WTC11 (cell line): Measurements from ENCODE around the gene PEAK3. TPM values are rescaled to one million over a fixed set of nuclear protein-coding genes. Genes with fewer than 3 reads are reported as not detected.

ENCODE experiments used
- ATAC-seq: fragments of 200-7000 bp; cut with Tn5 transposase; 2 replicates; pipeline ENCODE4 v1.10.0; 2021; ENCODE audit warnings: mild to moderate bottlenecking, moderate library complexity
- CTCF ChIA-PET: fragments of 300-600 bp; sonication (Branson Sonifier 250); formaldehyde crosslinking; loops from one replicate; lab custom pipeline; 2021; ENCODE audit warnings: antibody characterized with exemption; lab: Charles Lee
- POLR2A ChIA-PET: fragments of 350-600 bp; sonication (Branson Sonifier 250); formaldehyde crosslinking; loops from one replicate; lab custom pipeline; 2021; ENCODE audit warnings: antibody characterized with exemption; lab: Charles Lee
- DNase-seq: peaks from one replicate; pipeline ENCODE4 v3.0.0; 2021; ENCODE audit warnings: low spot score
- H3K27ac Mint-ChIP-seq: 2 replicates; pipeline ENCODE4 v1.8.0; 2021; ENCODE audit warnings: mixed read lengths
- H3K27me3 Mint-ChIP-seq: 2 replicates; pipeline ENCODE4 v1.8.0; 2021; ENCODE audit warnings: low read depth, mild to moderate bottlenecking, moderate library complexity, mixed read lengths
- H3K36me3 Mint-ChIP-seq: 2 replicates; pipeline ENCODE4 v1.8.0; 2021; ENCODE audit warnings: mixed read lengths
- H3K4me1 Mint-ChIP-seq: 2 replicates; pipeline ENCODE4 v1.8.0; 2022; ENCODE audit warnings: mixed read lengths
- H3K4me3 Mint-ChIP-seq: 2 replicates; pipeline ENCODE4 v1.8.0; 2021; ENCODE audit warnings: mild to moderate bottlenecking, moderate library complexity, mixed read lengths
- H3K9me3 Mint-ChIP-seq: 2 replicates; pipeline ENCODE4 v1.8.0; 2021; ENCODE audit warnings: mixed read lengths
- AR ChIP-seq: fragments of 250-450 bp; sonication (Bioruptor Pico); IDR thresholded peaks from 2 replicates; pipeline ENCODE4 v1.9.0; 2021; ENCODE audit warnings: mild to moderate bottlenecking
- ARID4B ChIP-seq: sonication (generic); formaldehyde crosslinking; IDR thresholded peaks from 2 replicates; pipeline ENCODE4 v1.8.0; 2023; ENCODE audit warnings: missing genetic modification reagents, mild to moderate bottlenecking, borderline replicate concordance
- E2F4 ChIP-seq: sonication (generic); formaldehyde crosslinking; IDR thresholded peaks from 2 replicates; pipeline ENCODE4 v1.8.1; 2022; ENCODE audit warnings: low read depth, mild to moderate bottlenecking, moderate library complexity, missing genetic modification reagents, borderline replicate concordance
- FOXJ3 ChIP-seq: sonication (generic); formaldehyde crosslinking; IDR thresholded peaks from 2 replicates; pipeline ENCODE4 v1.9.0; 2021; ENCODE audit warnings: missing genetic modification reagents, mild to moderate bottlenecking, borderline replicate concordance
- FOXP1 ChIP-seq: sonication (generic); formaldehyde crosslinking; IDR thresholded peaks from 2 replicates; pipeline ENCODE4 v1.8.0; 2022; ENCODE audit warnings: missing genetic modification reagents, mild to moderate bottlenecking, moderate library complexity, borderline replicate concordance
- HMGA2 ChIP-seq: fragments of 250-450 bp; sonication (Bioruptor Pico); IDR thresholded peaks from 2 replicates; pipeline ENCODE4 v1.4.0; 2021; ENCODE audit warnings: mild to moderate bottlenecking, moderate library complexity
- KAT7 ChIP-seq: sonication (generic); formaldehyde crosslinking; IDR thresholded peaks from 2 replicates; pipeline ENCODE4 v1.8.1; 2023; ENCODE audit warnings: missing genetic modification reagents, mild to moderate bottlenecking, borderline replicate concordance
- MAX ChIP-seq: sonication (generic); formaldehyde crosslinking; IDR thresholded peaks from 2 replicates; pipeline ENCODE4 v1.8.0; 2022; ENCODE audit warnings: mild to moderate bottlenecking, missing genetic modification reagents
- MLX ChIP-seq: sonication (generic); formaldehyde crosslinking; IDR thresholded peaks from 2 replicates; pipeline ENCODE4 v1.8.1; 2023; ENCODE audit warnings: mild to moderate bottlenecking, missing genetic modification reagents, moderate library complexity
- NR2C2 ChIP-seq: sonication (generic); formaldehyde crosslinking; IDR thresholded peaks from 2 replicates; pipeline ENCODE4 v1.8.0; 2022; ENCODE audit warnings: mild to moderate bottlenecking, missing genetic modification reagents
- PRDM15 ChIP-seq: sonication (generic); formaldehyde crosslinking; IDR thresholded peaks from 2 replicates; pipeline ENCODE4 v1.8.0; 2022; ENCODE audit warnings: missing genetic modification reagents
- PREB ChIP-seq: sonication (generic); formaldehyde crosslinking; IDR thresholded peaks from 2 replicates; pipeline ENCODE4 v1.8.1; 2022; ENCODE audit warnings: mild to moderate bottlenecking, missing genetic modification reagents, moderate library complexity, borderline replicate concordance
- RELA ChIP-seq: sonication (generic); formaldehyde crosslinking; IDR thresholded peaks from 2 replicates; pipeline ENCODE4 v1.8.1; 2022; ENCODE audit warnings: missing genetic modification reagents, mild to moderate bottlenecking, borderline replicate concordance
- SMAD4 ChIP-seq: sonication (generic); formaldehyde crosslinking; IDR thresholded peaks from 2 replicates; pipeline ENCODE4 v1.8.0; 2022; ENCODE audit warnings: mild to moderate bottlenecking, missing genetic modification reagents
- STAT6 ChIP-seq: sonication (generic); formaldehyde crosslinking; conservative IDR thresholded peaks from 2 replicates; pipeline ENCODE4 v1.8.1; 2023; ENCODE audit warnings: mild to moderate bottlenecking, low read depth, missing genetic modification reagents, moderate library complexity
- ZNF281 ChIP-seq: sonication (generic); formaldehyde crosslinking; IDR thresholded peaks from 2 replicates; pipeline ENCODE4 v1.8.0; 2023; ENCODE audit warnings: mild to moderate bottlenecking, missing genetic modification reagents
- ZNF423 ChIP-seq: fragments of 250-450 bp; sonication (Bioruptor Pico); IDR thresholded peaks from 2 replicates; pipeline ENCODE4 v2.1.2; 2022; ENCODE audit warnings: mild to moderate bottlenecking, moderate library complexity
- total RNA-seq: library from RNA; stranded (reverse); gene quantifications from 3 replicates; pipeline ENCODE4 v1.2.3, GENCODE V29; 2021

The PEAK3 gene
- total RNA-seq, 1 experiment from 2014 or later: not detected

- peaks cover 7% of the 10 kb centered on the region for H3K27me3 Mint-ChIP-seq
- POLR2A ChIA-PET: no interaction called here
- peaks cover 13% of the 10 kb centered on the region for H3K36me3 Mint-ChIP-seq
- H3K9me3 Mint-ChIP-seq: peaks cover 9% of the 10 kb centered on the region
- H3K4me3 Mint-ChIP-seq: no peak overlapping the region
- H3K27ac Mint-ChIP-seq: no peak overlapping the region
- CTCF ChIA-PET: interaction anchor here (1.3 kb wide), 2 partner anchors 32 to 120 kb away, joined by 3 read pairs; no protein-coding TSS in a partner anchor
- H3K4me1 Mint-ChIP-seq: no peaks in the 10 kb centered on the region
- ATAC-seq: no peak
- DNase-seq: no peak
- TF ChIP-seq ARID4B (no peak), SMAD4 (CRISPR knock-in tag) (no peak), E2F4 (CRISPR knock-in tag) (no peak), NR2C2 (CRISPR knock-in tag) (no peak), STAT6 (CRISPR knock-in tag) (no peak), RELA (no peak), HMGA2 (CRISPR knock-in tag) (no peak), MLX (CRISPR knock-in tag) (no peak), KAT7 (CRISPR knock-in tag) (no peak), ZNF281 (no peak), PRDM15 (no peak), FOXP1 (CRISPR knock-in tag) (no peak), FOXJ3 (CRISPR knock-in tag) (no peak), PREB (CRISPR knock-in tag) (no peak), ZNF423 (CRISPR knock-in tag) (no peak), MAX (CRISPR knock-in tag) (no peak), AR (no peak)
Observed at GRCh38 chr19:2319551-2319950, 37.6 kb upstream of the PEAK3 start.
